HCT116 (cell line): ENCODE data around the gene SETD3. TPM values are rescaled to one million over a fixed set of nuclear protein-coding genes. Genes with fewer than 3 reads are reported as not detected.

Experiments used
- ATAC-seq: fragments of 200-7000 bp; cut with Tn5 transposase; 2 replicates; pipeline ENCODE4 v1.9.1; 2020; ENCODE audit warnings: mild to moderate bottlenecking, moderate library complexity
- BruUV-seq: library from RNA; stranded (reverse); fragments of 400-500 nt; replicated peaks from 2 replicates; lab custom pipeline; 2021; lab: Mats Ljungman, UMichigan
- CTCF ChIA-PET: fragments of 300-600 bp; sonication (Branson Sonifier 250); formaldehyde crosslinking; loops from one replicate; lab custom pipeline; 2021; ENCODE audit warnings: antibody characterized with exemption; lab: Charles Lee
- POLR2A ChIA-PET: fragments of 300-600, 350-600 bp; sonication (Branson Sonifier 250); formaldehyde crosslinking; loops from one replicate; lab custom pipeline; 2021; ENCODE audit warnings: antibody characterized with exemption; lab: Charles Lee
- RAD21 ChIA-PET, 2 experiments: fragments of 300-600 bp; sonication (Branson Sonifier 250); formaldehyde crosslinking; loops; one replicate each; lab custom pipeline; 2023; ENCODE audit warnings: low total read pairs in 2 of 2; ENCODE audit not compliant: uncharacterized antibody in 2 of 2, unreplicated experiment in 2 of 2, low non-redundant PET in 1 of 2; lab: Charles Lee
- DNase-seq: peaks from one replicate; pipeline ENCODE4 v3.0.0-alpha.2; 2010; ENCODE audit warnings: low read depth, low spot score
- H2AFZ ChIP-seq: fragments of 200-600 bp; shearing (Covaris generic), sonication (generic); 2 replicates; pipeline ENCODE4 v1.6.1; 2017; ENCODE audit warnings: low read depth, mixed run types, mixed read lengths, antibody characterized with exemption, low read length; ENCODE audit not compliant: poor library complexity, severe bottlenecking
- H3K27ac ChIP-seq: 2 replicates; pipeline ENCODE4 v1.5.1; 2012; ENCODE audit warnings: low read depth, low read length
- H3K27me3 ChIP-seq: fragments of 200-600 bp; sonication (generic); 2 replicates; pipeline ENCODE4 v1.6.1; 2016; ENCODE audit warnings: mixed run types, low read length, mixed read lengths; ENCODE audit not compliant: insufficient read depth
- H3K36me3 ChIP-seq, 2 experiments: fragments of 200-500 bp in 1 of 2; fragments of 200-600 bp in 1 of 2; sonication (Bioruptor generic) in 1 of 2; sonication (generic) in 1 of 2; 2 replicates each; pipeline versions ENCODE4 v1.5.1 to v1.6.1; 2014 to 2016; ENCODE audit warnings: low read length in 2 of 2, inconsistent platforms in 1 of 2, mixed read lengths in 1 of 2, mixed run types in 1 of 2; ENCODE audit not compliant: insufficient read depth in 2 of 2, control insufficient read depth in 1 of 2
- H3K4me1 ChIP-seq, 2 experiments: fragments of 200-600 bp in 1 of 2; sonication (generic) in 1 of 2; 2 replicates each; pipeline versions ENCODE4 v1.5.1 to v1.6.1; 2012 to 2017; ENCODE audit warnings: low read length in 2 of 2, inconsistent platforms in 1 of 2, mild to moderate bottlenecking in 1 of 2, mixed read lengths in 1 of 2, mixed run types in 1 of 2, moderate library complexity in 1 of 2; ENCODE audit not compliant: insufficient read depth in 2 of 2, control insufficient read depth in 1 of 2
- H3K4me2 ChIP-seq: fragments of 200-600 bp; sonication (generic); 2 replicates; pipeline ENCODE4 v1.6.1; 2017; ENCODE audit warnings: mixed run types, low read length, mixed read lengths
- H3K4me3 ChIP-seq, 2 experiments: fragments of 200-600 bp in 1 of 2; sonication (generic) in 1 of 2; replicated peaks in 1 of 2; 2 replicates each; pipeline ENCODE4 v1.5.1; 2011 to 2016; ENCODE audit warnings: low read length in 2 of 2, control low read depth in 1 of 2, low read depth in 1 of 2, mild to moderate bottlenecking in 1 of 2, mixed read lengths in 1 of 2, mixed run types in 1 of 2
- H3K79me2 ChIP-seq: fragments of 200-600 bp; sonication (generic); 2 replicates; pipeline ENCODE4 v1.6.1; 2017; ENCODE audit warnings: mild to moderate bottlenecking, mixed run types, low read length, moderate library complexity, mixed read lengths; ENCODE audit not compliant: insufficient read depth
- H3K9ac ChIP-seq: fragments of 200-600 bp; sonication (generic); 2 replicates; pipeline ENCODE4 v1.6.1; 2016; ENCODE audit warnings: low read length, mixed read lengths
- H3K9me2 ChIP-seq: fragments of 200-600 bp; sonication (generic), shearing (Covaris generic); 2 replicates; pipeline ENCODE4 v1.6.1; 2017; ENCODE audit warnings: mixed run types, mild to moderate bottlenecking, moderate library complexity; ENCODE audit not compliant: insufficient read depth
- H3K9me3 ChIP-seq, 2 experiments: fragments of 200-500 bp in 1 of 2; fragments of 200-600 bp in 1 of 2; sonication (Bioruptor generic) in 1 of 2; sonication (generic) in 1 of 2; 2 replicates each; pipeline ENCODE4 v1.6.1; 2014 to 2017; ENCODE audit warnings: low read length in 2 of 2, mixed read lengths in 2 of 2, inconsistent platforms in 1 of 2, low read depth in 1 of 2, mild to moderate bottlenecking in 1 of 2, mixed run types in 1 of 2, moderate library complexity in 1 of 2; ENCODE audit not compliant: control insufficient read depth in 1 of 2, insufficient read depth in 1 of 2
- H4K20me1 ChIP-seq: fragments of 200-600 bp; sonication (generic), shearing (Covaris generic); 2 replicates; pipeline ENCODE4 v1.6.1; 2017; ENCODE audit warnings: mixed run types, mild to moderate bottlenecking, moderate library complexity; ENCODE audit not compliant: insufficient read depth
- CEBPB ChIP-seq: IDR thresholded peaks from 2 replicates; pipeline ENCODE4 v1.6.1; 2012; ENCODE audit warnings: low read depth
- ELF1 ChIP-seq: IDR thresholded peaks from 2 replicates; pipeline ENCODE4 v1.6.1; 2012; ENCODE audit warnings: low read depth, borderline replicate concordance
- EZH2 ChIP-seq: fragments of 200-600 bp; sonication (generic); IDR thresholded peaks from 2 replicates; pipeline ENCODE4 v1.6.1; 2017; ENCODE audit warnings: antibody characterized with exemption, mixed run types
- EZH2phosphoT487 ChIP-seq: fragments of 200-600 bp; IDR thresholded peaks from 2 replicates; pipeline ENCODE4 v1.6.1; 2018; ENCODE audit warnings: antibody characterized with exemption, borderline replicate concordance
- FOSL1 ChIP-seq: IDR thresholded peaks from 2 replicates; pipeline ENCODE4 v1.6.1; 2012; ENCODE audit warnings: low read depth
- JUND ChIP-seq: IDR thresholded peaks from 2 replicates; pipeline ENCODE4 v1.6.1; 2012
- POLR2A ChIP-seq: IDR thresholded peaks from 2 replicates; pipeline ENCODE4 v1.7.0; 2011; ENCODE audit warnings: borderline replicate concordance; ENCODE audit not compliant: insufficient read depth, insufficient read length; ENCODE audit errors: extremely low read depth
- POLR2AphosphoS5 ChIP-seq: IDR thresholded peaks from 2 replicates; pipeline ENCODE4 v1.6.1; 2011; ENCODE audit warnings: mild to moderate bottlenecking, low read depth, low read length, moderate library complexity
- SRF ChIP-seq: IDR thresholded peaks from 2 replicates; pipeline ENCODE4 v1.6.1; 2012; ENCODE audit warnings: low read depth
- TCF7L2 ChIP-seq: IDR thresholded peaks from 2 replicates; pipeline ENCODE4 v1.7.0; 2011; ENCODE audit warnings: borderline replicate concordance, inconsistent platforms; ENCODE audit not compliant: insufficient read depth, insufficient read length; ENCODE audit errors: extremely low read depth
- ZFX ChIP-seq: fragments of 450-650 bp; IDR thresholded peaks from 2 replicates; pipeline ENCODE4 v1.6.1; 2017
- ZNF274 ChIP-seq: fragments of 200-500 bp; sonication (Bioruptor generic); IDR thresholded peaks from 2 replicates; pipeline ENCODE4 v1.6.1; 2014; ENCODE audit warnings: mild to moderate bottlenecking, low read depth, low read length, inconsistent platforms
- intact Hi-C: fragments of 100-400 bp; cut with micrococcal nuclease; formaldehyde crosslinking; loops from 2 replicates; pipeline ENCODE4 v1.10.0; 2022
- total RNA-seq: library from RNA; stranded (reverse); gene quantifications from one replicate; pipeline ENCODE4 v1.2.1, GENCODE V29; 2021; ENCODE audit not compliant: unreplicated experiment
- TF ChIP-seq, protein P1 (sequence below): IDR thresholded peaks from 2 replicates; pipeline ENCODE4 v1.6.1; 2012
- TF ChIP-seq, protein P2 (sequence below): IDR thresholded peaks from 2 replicates; pipeline ENCODE4 v1.6.1; 2012

The SETD3 gene
- total RNA-seq, 1 experiment from 2014 or later = 46.6 TPM

DNA sequence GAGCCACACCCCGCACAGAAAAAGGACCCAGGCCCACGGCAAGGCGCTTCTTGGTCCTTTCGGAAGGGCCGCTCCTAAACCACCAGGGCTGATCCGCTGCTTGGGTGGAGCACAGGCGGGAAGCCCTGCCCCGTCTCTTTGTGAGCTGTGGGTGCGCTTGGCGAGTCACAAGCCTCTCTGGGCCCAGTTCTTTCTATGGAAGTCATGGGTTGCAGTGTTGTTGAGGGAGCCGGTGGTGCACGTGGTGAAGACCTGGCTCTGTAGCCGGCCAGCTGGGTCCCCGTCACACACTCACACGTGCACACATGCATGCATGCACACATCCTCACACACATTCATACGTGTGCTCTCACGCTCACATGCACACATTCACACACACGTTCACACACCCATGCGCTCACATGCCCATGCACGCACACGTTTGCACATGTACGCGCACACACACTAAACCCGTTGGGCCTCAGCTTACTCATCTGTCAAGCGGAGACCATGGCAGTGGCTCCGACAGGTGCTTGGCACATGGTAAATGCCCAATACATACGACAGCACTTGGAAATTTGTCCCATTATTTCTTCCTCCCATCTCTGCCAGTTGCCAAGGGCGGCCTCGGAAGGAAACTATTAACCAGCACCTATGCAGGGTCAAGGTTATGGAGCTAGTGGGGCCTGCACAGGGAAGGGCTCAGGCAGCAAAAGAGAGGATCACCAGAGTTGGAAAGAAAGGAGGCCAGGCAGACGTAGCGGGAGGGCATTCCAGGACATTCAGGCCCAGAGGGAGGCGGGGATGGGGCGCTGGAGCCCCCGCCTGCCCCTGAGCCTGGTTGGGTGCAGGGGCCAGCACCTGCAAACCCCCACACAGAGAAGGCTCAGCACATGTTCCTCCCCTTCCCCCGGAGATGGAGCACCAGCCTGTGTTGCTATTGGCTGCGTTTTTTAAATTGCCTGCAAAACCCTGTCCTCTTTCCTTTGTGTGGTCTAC lies 96.9 kb downstream of the SETD3 start:
- RAD21 ChIA-PET = no interaction called here
- Histone ChIP-seq H3K9me3 (no peaks in the 10 kb centered on the region), H4K20me1 (no peaks in the 10 kb centered on the region), H3K9ac (no peak overlapping the region), H3K27me3 (0 out of 2 replicates have a peak, but pooled peaks cover 3% of the 10 kb centered on the region), H2AFZ (no peak overlapping the region), H3K79me2 (no peaks in the 10 kb centered on the region), H3K27ac (no peak overlapping the region), H3K4me2 (peak overlapping the region; percentile 17; the same call in 1 of the 2 replicates), H3K4me1 (peaks cover 2 to 17% of the 10 kb centered on the region in 2 experiments; a peak in 3 of 4 replicates), H3K36me3 (no peaks in the 10 kb centered on the region), H3K4me3 (no peak overlapping the region), H3K9me2 (no peaks in the 10 kb centered on the region)
- no TSS peak for BruUV-seq
- no peak for ATAC-seq
- no peak for DNase-seq
- POLR2A ChIA-PET = interaction anchor here (1.0 kb wide), 1 partner anchor 10 kb away, joined by 3 read pairs; no protein-coding TSS in a partner anchor
- CTCF ChIA-PET = interaction anchor here (5.6 kb wide), 1 partner anchor 9 kb away, joined by 37 read pairs; no protein-coding TSS in a partner anchor
- TF ChIP-seq EZH2phosphoT487 (no peak), POLR2AphosphoS5 (no peak), CEBPB (no peak), POLR2A (no peak), ZFX (no peak), JUND (no peak), TCF7L2 (no peak), ELF1 (no peak), EZH2 (no peak), ZNF274 (no peak), FOSL1 (no peak), SRF (no peak)
- TF ChIP-seq, protein P1, sequence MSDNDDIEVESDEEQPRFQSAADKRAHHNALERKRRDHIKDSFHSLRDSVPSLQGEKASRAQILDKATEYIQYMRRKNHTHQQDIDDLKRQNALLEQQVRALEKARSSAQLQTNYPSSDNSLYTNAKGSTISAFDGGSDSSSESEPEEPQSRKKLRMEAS = no peak
- TF ChIP-seq, protein P2, sequence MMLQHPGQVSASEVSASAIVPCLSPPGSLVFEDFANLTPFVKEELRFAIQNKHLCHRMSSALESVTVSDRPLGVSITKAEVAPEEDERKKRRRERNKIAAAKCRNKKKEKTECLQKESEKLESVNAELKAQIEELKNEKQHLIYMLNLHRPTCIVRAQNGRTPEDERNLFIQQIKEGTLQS = no peak
- intact Hi-C loops = no loop called here
